ENCODE data around the gene SPINK8.

DNA sequence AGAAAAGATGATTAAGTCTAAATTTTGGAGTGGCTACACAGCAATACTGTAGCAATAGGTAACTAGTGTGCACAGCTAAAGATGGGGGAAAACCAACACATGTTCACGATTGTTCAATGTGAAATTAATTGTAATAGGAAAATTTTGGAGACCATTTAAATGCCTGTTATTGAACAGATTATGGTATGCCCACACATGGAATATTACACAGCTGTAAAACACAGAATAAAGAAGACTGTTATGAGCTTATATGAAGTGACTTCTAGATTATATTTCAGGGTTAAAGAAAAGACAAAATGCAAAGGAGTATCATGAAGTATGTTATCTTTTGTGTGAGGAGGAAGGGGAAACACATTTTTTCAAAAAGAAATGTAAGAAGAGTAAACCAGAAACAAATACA, 43.8 kb downstream of the SPINK8 start:
- TF ChIP-seq CTBP1 (IDR thresholded peaks at IDR 0.05; ENCODE audit: borderline replicate concordance): no peak
- TF ChIP-seq ELF4 (IDR thresholded peaks at IDR 0.05): no peak
- no peak for TF ChIP-seq L3MBTL2 (conservative IDR thresholded peaks at IDR 0.05)
- TF ChIP-seq BHLHE40 (IDR thresholded peaks at IDR 0.05; ENCODE audit: borderline replicate concordance): no peak
- no peak for TF ChIP-seq PKNOX1 (IDR thresholded peaks at IDR 0.05)
- no peak for TF ChIP-seq FOXM1 (IDR thresholded peaks at IDR 0.05; ENCODE audit: borderline replicate concordance)
- no peak for TF ChIP-seq TARDBP (IDR thresholded peaks at IDR 0.05)
- TF ChIP-seq SP1 (IDR thresholded peaks at IDR 0.05): no peak
- TF ChIP-seq FOXK2 (IDR thresholded peaks at IDR 0.05): no peak
- TF ChIP-seq NFRKB (IDR thresholded peaks at IDR 0.05): no peak
- TF ChIP-seq LEF1 (IDR thresholded peaks at IDR 0.05; ENCODE audit: borderline replicate concordance): no peak
- TF ChIP-seq ARNT (IDR thresholded peaks at IDR 0.05): no peak
- TF ChIP-seq FOXA1 (IDR thresholded peaks at IDR 0.05): no peak
- TF ChIP-seq HDGF (IDR thresholded peaks at IDR 0.05; ENCODE audit: borderline replicate concordance): no peak

All from HEK293T (cell line).